Keratinocyte (primary cell): ENCODE measurements around the gene TRIM14. TPM values are rescaled to one million over a fixed set of nuclear protein-coding genes. Genes with fewer than 3 reads are reported as not detected.

Experiments used
- DNase-seq: peaks from one replicate; pipeline ENCODE4 v3.0.0-alpha.2; 2011; ENCODE audit warnings: low read depth, missing footprints, low spot score
- FAIRE-seq: peaks from 2 replicates; lab custom pipeline; 2011; peaks lifted over from hg19 to GRCh38; lab: Jason Lieb, UNC
- H2AFZ ChIP-seq: 2 replicates; pipeline ENCODE4 v1.6.0; 2012; ENCODE audit warnings: low read length, control low read depth, inconsistent platforms; ENCODE audit not compliant: control insufficient read depth
- H3K27ac ChIP-seq: 2 replicates; pipeline ENCODE4 v1.5.1; 2011; ENCODE audit warnings: low read length; ENCODE audit not compliant: control insufficient read depth, insufficient read depth
- H3K27me3 ChIP-seq: 3 replicates; pipeline ENCODE4 v1.6.0; 2011; ENCODE audit warnings: low read length; ENCODE audit not compliant: control insufficient read depth, insufficient read depth; ENCODE audit errors: extremely low read depth
- H3K36me3 ChIP-seq, 2 experiments: 2 replicates in 1 of 2; 3 replicates in 1 of 2; pipeline ENCODE4 v1.5.1; 2011; ENCODE audit warnings: low read length in 2 of 2, mild to moderate bottlenecking in 1 of 2; ENCODE audit not compliant: control insufficient read depth in 2 of 2, insufficient read depth in 2 of 2; ENCODE audit errors: extremely low read depth in 1 of 2
- H3K4me1 ChIP-seq: 3 replicates; pipeline ENCODE4 v1.5.1; 2011; ENCODE audit warnings: low read length; ENCODE audit not compliant: control insufficient read depth, insufficient read depth; ENCODE audit errors: extremely low read depth
- H3K4me2 ChIP-seq: 3 replicates; pipeline ENCODE4 v1.6.0; 2011; ENCODE audit warnings: low read depth, low read length; ENCODE audit not compliant: control insufficient read depth, insufficient read depth; ENCODE audit errors: extremely low read depth
- H3K4me3 ChIP-seq, 3 experiments: fragments of 200-600 bp in 1 of 3; sonication (generic) in 1 of 3; 2 replicates in 2 of 3; 3 replicates in 1 of 3; pipeline ENCODE4 v1.5.1; 2011 to 2016; ENCODE audit warnings: low read length in 3 of 3, mild to moderate bottlenecking in 3 of 3, control low read depth in 2 of 3, inconsistent platforms in 1 of 3, low read depth in 1 of 3, mixed read lengths in 1 of 3, mixed run types in 1 of 3, moderate library complexity in 1 of 3; ENCODE audit not compliant: control insufficient read depth in 2 of 3, insufficient read depth in 2 of 3; ENCODE audit errors: extremely low read depth in 1 of 3
- H3K79me2 ChIP-seq: 2 replicates; pipeline ENCODE4 v1.6.0; 2012; ENCODE audit warnings: low read length; ENCODE audit not compliant: control insufficient read depth, insufficient read depth
- H3K9ac ChIP-seq: 3 replicates; pipeline ENCODE4 v1.6.0; 2011; ENCODE audit warnings: low read length; ENCODE audit not compliant: control insufficient read depth, insufficient read depth; ENCODE audit errors: extremely low read depth
- H3K9me1 ChIP-seq: 3 replicates; pipeline ENCODE4 v1.6.0; 2011; ENCODE audit warnings: low read length; ENCODE audit not compliant: control insufficient read depth, insufficient read depth; ENCODE audit errors: extremely low read depth
- H3K9me3 ChIP-seq: 2 replicates; pipeline ENCODE4 v1.5.1; 2012; ENCODE audit warnings: low read depth, low read length; ENCODE audit not compliant: control insufficient read depth
- H4K20me1 ChIP-seq: 3 replicates; pipeline ENCODE4 v1.6.0; 2011; ENCODE audit warnings: low read length; ENCODE audit not compliant: control insufficient read depth, insufficient read depth; ENCODE audit errors: extremely low read depth
- CTCF ChIP-seq, 3 experiments: IDR thresholded peaks in 1 of 3; conservative IDR thresholded peaks in 1 of 3; optimal IDR thresholded peaks in 1 of 3; 2 replicates in 2 of 3; 3 replicates in 1 of 3; pipeline versions ENCODE3 to v1.5.1; 2011; ENCODE audit warnings: low read length in 3 of 3, mild to moderate bottlenecking in 3 of 3, moderate library complexity in 2 of 3, control low read depth in 1 of 3, inconsistent platforms in 1 of 3; ENCODE audit not compliant: insufficient read depth in 2 of 3; ENCODE audit errors: extremely low read depth in 1 of 3
- EZH2 ChIP-seq: IDR thresholded peaks from one replicate; pipeline ENCODE4 v1.6.1; 2012; ENCODE audit warnings: inconsistent platforms, mild to moderate bottlenecking, low read length, moderate library complexity
- dilution Hi-C: fragments of 300-500 bp; cut with MboI; formaldehyde crosslinking; loops from one replicate; pipeline ENCODE4 v1.7.0; 2020; ENCODE audit warnings: low sequenced_read_pairs; ENCODE audit not compliant: extremely low pct_ligation_motif_present
- polyA plus RNA-seq, 5 experiments: library from polyadenylated mRNA; depleted of rRNA in 3 of 5; stranded (reverse) in 3 of 5; stranded (forward) in 1 of 5; unstranded in 1 of 5; fragments of >200 nt; gene quantifications; 1 replicate in 1 of 5; 2 replicates in 3 of 5; 3 replicates in 1 of 5; pipeline versions ENCODE4 v1.2.1 to v1.2.3, GENCODE V29; 2011 to 2012; ENCODE audit warnings: missing spikeins in 2 of 5, low read depth in 1 of 5, low replicate concordance in 1 of 5

The TRIM14 gene
- polyA plus RNA-seq, 1 donor (not counting 4 experiments of a cell fraction or from before 2014, with no cell fraction given) = 22.1 TPM

- TF ChIP-seq EZH2 (no peak), CTCF (optimal IDR thresholded peaks at IDR 0.05 in 1 of 3, IDR thresholded peaks at IDR 0.05 in 1 of 3, conservative IDR thresholded peaks at IDR 0.05 in 1 of 3; ENCODE audit: extremely low read depth in 1 of 3, insufficient read depth in 2 of 3, low read length in 3 of 3) (no peak)
- Histone ChIP-seq H3K4me3 (no peak overlapping the region), H3K79me2 (peaks cover 4% of the 10 kb centered on the region), H3K27ac (no peak overlapping the region), H3K9ac (no peak overlapping the region), H4K20me1 (peaks cover 3% of the 10 kb centered on the region), H3K27me3 (no peaks in the 10 kb centered on the region), H3K4me2 (no peak overlapping the region), H3K9me1 (no peaks in the 10 kb centered on the region), H3K4me1 (peaks cover 31% of the 10 kb centered on the region), H3K36me3 (peaks cover 0 to 16% of the 10 kb centered on the region in 2 experiments), H3K9me3 (no peaks in the 10 kb centered on the region), H2AFZ (no peak overlapping the region)
- dilution Hi-C loops = no loop called here
- FAIRE-seq = no peak
- no peak for DNase-seq
Observed at GRCh38 chr9:98149422-98149821, 30.4 kb upstream of the TRIM14 start.

- Histone ChIP-seq H3K4me2 (no peak overlapping the region), H3K4me1 (peaks cover 33% of the 10 kb centered on the region), H4K20me1 (peaks cover 3% of the 10 kb centered on the region), H3K9me1 (no peaks in the 10 kb centered on the region), H3K9me3 (no peaks in the 10 kb centered on the region), H3K36me3 (peaks cover 0 to 18% of the 10 kb centered on the region in 2 experiments), H3K79me2 (peaks cover 6% of the 10 kb centered on the region), H3K4me3 (no peak overlapping the region), H2AFZ (no peak overlapping the region), H3K9ac (no peak overlapping the region), H3K27ac (no peak overlapping the region), H3K27me3 (no peaks in the 10 kb centered on the region)
- no peak for FAIRE-seq
- TF ChIP-seq EZH2 (no peak), CTCF (optimal IDR thresholded peaks at IDR 0.05 in 1 of 3, IDR thresholded peaks at IDR 0.05 in 1 of 3, conservative IDR thresholded peaks at IDR 0.05 in 1 of 3; ENCODE audit: extremely low read depth in 1 of 3, insufficient read depth in 2 of 3, low read length in 3 of 3) (no peak)
- dilution Hi-C loops = no loop called here
- no peak for DNase-seq
Observed at GRCh38 chr9:98148486-98148885, 29.5 kb upstream of the TRIM14 start.
